Heart left ventricle (tissue), 16 donors: ENCODE results near the gene NRARP. TPM values are rescaled to one million over a fixed set of nuclear protein-coding genes. Genes with fewer than 3 reads are reported as not detected.
"Not testable (repeated sequence)": the region's sequence is repeated elsewhere in the genome, so short reads cannot be mapped to it uniquely, and the experiment has no call there.

Experiments
- ATAC-seq, 4 donors: fragments of 200-7000 bp; cut with Tn5 transposase; one replicate each; pipeline ENCODE4 v1.9.1; 2020 to 2022; ENCODE audit warnings: moderate library complexity in 4 of 4, mild to moderate bottlenecking in 3 of 4, moderate number of reproducible peaks in 1 of 4
- DNase-seq, 5 donors: peaks; one replicate each; pipeline ENCODE4 v3.0.0-alpha.2; 2020
- H3K27ac ChIP-seq, 12 donors: fragments of 200-600 bp; sonication (generic) in 4 of 12; one replicate each; pipeline versions ENCODE4 v1.5.0 to v1.8.0; 2016 to 2022; ENCODE audit warnings: mild to moderate bottlenecking in 2 of 12
- H3K27me3 ChIP-seq, 9 donors: fragments of 200-600 bp; sonication (generic) in 2 of 9; one replicate each; pipeline versions ENCODE4 v1.5.1 to v1.8.0; 2016 to 2022; ENCODE audit warnings: mild to moderate bottlenecking in 3 of 9
- H3K36me3 ChIP-seq, 9 donors: fragments of 200-600 bp; sonication (generic) in 2 of 9; one replicate each; pipeline versions ENCODE4 v1.5.0 to v1.8.0; 2018 to 2022; ENCODE audit warnings: mild to moderate bottlenecking in 2 of 9
- H3K4me1 ChIP-seq, 12 donors: fragments of 200-600 bp; sonication (generic) in 4 of 12; one replicate each; pipeline versions ENCODE4 v1.5.0 to v1.8.0; 2016 to 2022; ENCODE audit warnings: mild to moderate bottlenecking in 3 of 12
- H3K4me3 ChIP-seq, 12 donors: fragments of 200-600 bp; sonication (generic) in 4 of 12; one replicate each; pipeline versions ENCODE4 v1.5.0 to v1.8.0; 2017 to 2022; ENCODE audit warnings: mild to moderate bottlenecking in 9 of 12, moderate library complexity in 4 of 12
- H3K9me3 ChIP-seq, 12 donors: fragments of 200-600 bp; sonication (generic) in 4 of 12; one replicate each; pipeline versions ENCODE4 v1.5.0 to v1.8.0; 2016 to 2022; ENCODE audit warnings: mild to moderate bottlenecking in 1 of 12
- POLR2A ChIP-seq, 2 donors: fragments of 450-650 bp; IDR thresholded peaks; one replicate each; pipeline ENCODE4 v1.6.1; 2017; ENCODE audit warnings: antibody characterized with exemption in 2 of 2, mild to moderate bottlenecking in 2 of 2, moderate library complexity in 2 of 2
- WGBS, 4 donors: extraction: QIAGEN DNeasy Blood & Tissue Kit in 2 of 4; methylation state at CpG; one replicate each; pipeline versions ENCODE4 v1.1.5 to v1.1.7; 2013 to 2018; 5-methylcytosine and 5-hydroxymethylcytosine counted together
- intact Hi-C, 10 donors: fragments of 100-400 bp; cut with DNase I; formaldehyde crosslinking; loops; one replicate each; pipeline versions ENCODE4 v1.11.1 to v1.14.2; 2022
- polyA plus RNA-seq, 2 donors: library from polyadenylated mRNA; stranded (reverse); fragments of 200-250 nt; gene quantifications; one replicate each; pipeline ENCODE4 v1.2.3, GENCODE V29; 2013
- total RNA-seq, 9 donors: library from RNA; depleted of rRNA in 2 of 9; stranded (reverse); fragments of >200 nt in 2 of 9; fragmentation: NEBNext Ultra II Directional in 3 of 9; extraction: Animal tissue kit (Norgen Biotek cat#: 25700) in 3 of 9; gene quantifications; one replicate each; pipeline versions ENCODE4 v1.1.0 to v1.2.4, GENCODE V29; 2016 to 2023
- TF ChIP-seq, protein P1 (sequence below), 12 donors: fragments of 200-600 bp; sonication (generic) in 4 of 12; IDR thresholded peaks; one replicate each; pipeline versions ENCODE4 v1.5.0 to v1.8.0; 2018 to 2022; ENCODE audit warnings: antibody characterized with exemption in 12 of 12, mild to moderate bottlenecking in 5 of 12
- donor health status: ischemic (EF 13 %, LVEDD 7.1; RV severe dilation, severe dysfunction).
- donor health status: healthy with polysubstance abuse.
- donor health status: DM: no; HTN: yes; CAD: no.
- donor health status: DM: no; HTN: no; CAD: no.
- donor health status: ischemic (EF 25% LVEDD 6.9; RV normal size, moderate dysfunction).
- donor health status: ischemic (EF 25% LVEDD 5.7; RV mildly dilated, moderate dysfunction).
- donor health status: healthy.
- donor health status: DM: yes; HTN: yes; CAD: no.
- donor health status: ischemic (EF 35%, LVEDD 5.7; RV mildly dilated, moderate dysfunction).
- donor health status: nonischemic (EF 11% LVEDD 7.7; RV severe dilation, severe dysfunction).
- donor health status: DM: yes; HTN: yes; CAD: no.
- donor health status: PGD.
- donor health status: ischemic (EF 29% LVEDD 5.4; RV normal size, mild dysfunction).
- donor health status: nonischemic (EF 23%, LVEDD 6.1; RV moderate dilation, normal function).

The NRARP gene
- total and polyA plus RNA-seq, 11 donors: 1.6 to 15.8 (median 9.3) TPM

DNA sequence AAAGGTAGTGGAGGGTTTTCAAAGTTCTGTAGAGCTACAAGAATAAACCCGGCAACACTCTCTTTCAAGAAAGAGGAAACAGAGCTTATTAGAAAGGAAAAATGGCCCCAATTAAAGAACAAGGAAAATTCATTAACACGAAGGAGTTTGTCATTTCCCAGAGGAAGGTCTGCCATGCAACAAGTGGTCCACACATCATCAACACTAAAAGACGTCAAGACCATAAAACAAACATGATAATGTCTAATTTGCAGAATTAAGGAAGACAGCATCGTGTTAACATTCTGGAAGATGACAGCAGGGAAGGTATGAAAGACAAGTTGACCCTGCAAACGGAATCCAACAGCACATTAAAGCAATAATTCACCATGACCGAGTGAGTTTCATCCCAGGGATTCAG is 28.6 kb upstream of the NRARP start:
- H3K4me3 ChIP-seq: no peak overlapping the region
- no peak for TF ChIP-seq POLR2A (IDR thresholded peaks at IDR 0.05)
- TF ChIP-seq, protein P1, sequence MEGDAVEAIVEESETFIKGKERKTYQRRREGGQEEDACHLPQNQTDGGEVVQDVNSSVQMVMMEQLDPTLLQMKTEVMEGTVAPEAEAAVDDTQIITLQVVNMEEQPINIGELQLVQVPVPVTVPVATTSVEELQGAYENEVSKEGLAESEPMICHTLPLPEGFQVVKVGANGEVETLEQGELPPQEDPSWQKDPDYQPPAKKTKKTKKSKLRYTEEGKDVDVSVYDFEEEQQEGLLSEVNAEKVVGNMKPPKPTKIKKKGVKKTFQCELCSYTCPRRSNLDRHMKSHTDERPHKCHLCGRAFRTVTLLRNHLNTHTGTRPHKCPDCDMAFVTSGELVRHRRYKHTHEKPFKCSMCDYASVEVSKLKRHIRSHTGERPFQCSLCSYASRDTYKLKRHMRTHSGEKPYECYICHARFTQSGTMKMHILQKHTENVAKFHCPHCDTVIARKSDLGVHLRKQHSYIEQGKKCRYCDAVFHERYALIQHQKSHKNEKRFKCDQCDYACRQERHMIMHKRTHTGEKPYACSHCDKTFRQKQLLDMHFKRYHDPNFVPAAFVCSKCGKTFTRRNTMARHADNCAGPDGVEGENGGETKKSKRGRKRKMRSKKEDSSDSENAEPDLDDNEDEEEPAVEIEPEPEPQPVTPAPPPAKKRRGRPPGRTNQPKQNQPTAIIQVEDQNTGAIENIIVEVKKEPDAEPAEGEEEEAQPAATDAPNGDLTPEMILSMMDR (IDR thresholded peaks at IDR 0.05): no peak
- H3K9me3 ChIP-seq: peaks cover 0 to under 1% (median 0%) of the 10 kb centered on the region in 12 donors
- WGBS, 4 donors: 80 to 86% (median 85%) methylated on average over 6 of the region's 6 CpGs
- H3K27me3 ChIP-seq: no peaks in the 10 kb centered on the region
- no peaks in the 10 kb centered on the region for H3K36me3 ChIP-seq
- intact Hi-C loops: no loop called here
- DNase-seq (no peak), ATAC-seq (no peak)
- no peak overlapping the region for H3K27ac ChIP-seq
- no peaks in the 10 kb centered on the region for H3K4me1 ChIP-seq

DNA sequence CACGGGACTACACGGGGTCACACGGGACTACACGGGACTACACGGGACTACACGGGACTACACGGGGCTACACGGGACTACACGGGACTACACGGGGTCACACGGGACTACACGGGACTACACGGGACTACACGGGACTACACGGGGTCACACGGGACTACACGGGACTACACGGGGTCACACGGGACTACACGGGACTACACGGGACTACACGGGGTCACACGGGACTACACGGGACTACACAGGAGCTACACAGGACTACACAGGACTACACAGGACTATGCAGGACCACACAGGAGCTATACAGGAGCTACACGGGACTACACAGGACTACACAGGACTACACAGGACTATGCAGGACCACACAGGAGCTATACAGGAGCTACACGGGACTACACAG is 27.5 kb upstream of the NRARP start:
- H3K27me3 ChIP-seq, intact Hi-C loops, DNase-seq, H3K4me3 ChIP-seq, H3K27ac ChIP-seq, H3K9me3 ChIP-seq, ATAC-seq, H3K4me1 ChIP-seq, H3K36me3 ChIP-seq: not testable (repeated sequence)
- 35 to 70% (median 62%) methylated on average over 6 to 26 of the region's 26 CpGs for WGBS, 4 donors

DNA sequence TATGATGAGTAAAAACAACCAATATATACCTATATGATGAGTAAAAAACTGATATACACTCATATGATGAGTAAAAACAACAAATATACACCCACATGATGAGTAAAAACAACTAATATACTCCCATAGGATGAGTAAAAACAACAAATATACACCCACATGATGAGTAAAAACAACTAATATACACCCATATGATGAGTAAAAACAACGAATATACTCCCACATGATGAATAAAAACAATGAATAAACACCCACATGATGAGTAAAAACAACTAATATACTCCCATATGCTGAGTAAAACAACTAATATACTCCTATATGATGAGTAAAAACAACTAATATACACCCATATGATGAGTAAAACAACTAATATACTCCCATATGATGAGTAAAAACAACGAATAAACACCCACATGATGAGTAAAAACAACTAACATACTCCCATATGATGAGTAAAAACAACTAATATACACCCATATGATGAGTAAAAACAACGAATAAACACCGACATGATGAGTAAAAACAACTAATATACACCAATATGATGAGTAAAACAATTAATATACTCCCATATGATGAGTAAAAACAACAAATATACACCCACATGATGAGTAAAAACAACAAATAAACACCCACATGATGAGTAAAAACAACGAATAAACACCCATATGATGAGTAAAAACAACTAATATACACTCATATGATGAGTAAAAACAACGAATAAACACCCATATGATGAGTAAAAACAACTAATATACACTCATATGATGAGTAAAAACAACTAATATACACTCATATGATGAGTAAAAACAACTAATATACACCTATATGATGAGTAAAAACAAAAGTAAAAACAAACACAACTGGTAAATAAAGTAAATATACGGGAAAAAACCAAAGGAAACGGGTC is 25.8 kb upstream of the NRARP start:
- ATAC-seq, DNase-seq, H3K36me3 ChIP-seq, H3K4me1 ChIP-seq, H3K9me3 ChIP-seq, H3K27me3 ChIP-seq, H3K27ac ChIP-seq, intact Hi-C loops, H3K4me3 ChIP-seq: not testable (repeated sequence)
- WGBS, 4 donors: 69 to 81% (median 76%) methylated on average over 8 of the region's 8 CpGs

DNA sequence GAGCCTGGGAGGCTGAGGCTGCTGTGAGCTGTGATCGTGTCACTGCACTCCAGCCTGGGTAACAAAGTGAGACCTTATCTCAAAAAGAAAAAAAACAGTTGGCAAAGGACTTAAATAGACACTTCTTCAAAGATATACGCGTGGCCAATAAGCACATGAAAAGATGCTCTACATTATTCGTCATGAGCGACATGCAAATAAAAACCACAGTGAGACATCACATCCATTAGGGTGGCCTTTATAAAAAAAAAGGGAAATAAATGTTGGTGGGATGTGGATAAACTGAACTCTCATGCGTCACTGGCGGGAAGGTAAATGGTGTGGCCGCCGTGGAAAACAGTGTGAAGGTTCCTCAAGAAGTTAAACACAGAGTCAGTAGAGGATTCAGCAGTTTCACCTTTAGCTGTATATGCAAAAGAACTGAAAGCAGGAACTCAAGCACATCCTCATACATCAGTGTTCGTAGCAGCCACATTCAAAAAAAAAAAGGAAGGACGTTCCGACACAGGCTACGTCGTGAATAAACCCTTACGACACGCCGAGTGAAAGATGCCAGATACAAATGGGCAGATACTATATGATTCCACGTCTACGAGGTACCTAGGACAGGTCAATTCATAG is 24.5 kb upstream of the NRARP start:
- Histone ChIP-seq H3K4me1 (peaks cover 0 to 5% (median 3%) of the 10 kb centered on the region in 12 donors), H3K36me3 (no peaks in the 10 kb centered on the region), H3K4me3 (no peak overlapping the region), H3K27me3 (no peaks in the 10 kb centered on the region), H3K9me3 (no peaks in the 10 kb centered on the region), H3K27ac (peak overlapping the region in 1 of 12 donors; percentile 3)
- intact Hi-C loops: no loop called here
- ATAC-seq: peak in 1 of 4 donors; percentile 39
- 80 to 91% (median 89%) methylated on average over 19 of the region's 19 CpGs for WGBS, 4 donors
- no peak for DNase-seq
- TF ChIP-seq, protein P1 (IDR thresholded peaks at IDR 0.05): no peak
- TF ChIP-seq POLR2A (IDR thresholded peaks at IDR 0.05): no peak

DNA sequence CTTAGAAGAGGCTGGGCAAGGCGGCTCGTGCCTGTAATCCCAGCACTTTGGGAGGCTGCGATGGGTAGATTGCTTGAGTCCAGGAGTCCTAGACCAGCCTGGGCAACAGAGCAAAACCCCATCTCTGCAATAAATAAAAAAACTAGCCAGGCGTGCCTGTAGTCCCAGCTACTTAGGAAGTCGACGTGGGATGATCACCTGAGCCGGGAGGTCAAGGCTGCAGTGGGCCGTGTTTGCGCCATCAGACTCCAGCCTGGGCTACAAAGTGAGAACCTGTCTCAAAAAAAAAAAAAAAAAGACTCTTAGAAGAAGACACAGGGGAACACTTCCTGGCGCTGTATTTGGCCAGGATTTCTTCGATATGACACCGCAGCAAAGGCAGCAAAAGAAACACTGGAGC is 23.7 kb upstream of the NRARP start:
- Histone ChIP-seq H3K4me3 (no peak overlapping the region), H3K27me3 (no peaks in the 10 kb centered on the region), H3K36me3 (no peaks in the 10 kb centered on the region), H3K4me1 (peaks cover 0 to 13% (median 9%) of the 10 kb centered on the region in 12 donors), H3K27ac (no peak overlapping the region), H3K9me3 (no peaks in the 10 kb centered on the region)
- WGBS, 4 donors: 96 to 98% (median 97%) methylated on average over 12 of the region's 12 CpGs
- ATAC-seq (no peak), DNase-seq (no peak)
- intact Hi-C loops: no loop called here
- TF ChIP-seq, protein P1 (IDR thresholded peaks at IDR 0.05): no peak
- no peak for TF ChIP-seq POLR2A (IDR thresholded peaks at IDR 0.05)
